DMS53 treated with DMSO at 0.1 percent for 48 hours (cell line): ENCODE measurements around the gene EN1.
A peak's percentile ranks its signal among the peaks of the same experiment; 100 is the strongest.

Experiments used
- DNase-seq: peaks from one replicate; lab custom pipeline; 2025; ENCODE audit not compliant: unreplicated experiment; lab: John Stamatoyannopoulos, UW

EN1 gene

DNA sequence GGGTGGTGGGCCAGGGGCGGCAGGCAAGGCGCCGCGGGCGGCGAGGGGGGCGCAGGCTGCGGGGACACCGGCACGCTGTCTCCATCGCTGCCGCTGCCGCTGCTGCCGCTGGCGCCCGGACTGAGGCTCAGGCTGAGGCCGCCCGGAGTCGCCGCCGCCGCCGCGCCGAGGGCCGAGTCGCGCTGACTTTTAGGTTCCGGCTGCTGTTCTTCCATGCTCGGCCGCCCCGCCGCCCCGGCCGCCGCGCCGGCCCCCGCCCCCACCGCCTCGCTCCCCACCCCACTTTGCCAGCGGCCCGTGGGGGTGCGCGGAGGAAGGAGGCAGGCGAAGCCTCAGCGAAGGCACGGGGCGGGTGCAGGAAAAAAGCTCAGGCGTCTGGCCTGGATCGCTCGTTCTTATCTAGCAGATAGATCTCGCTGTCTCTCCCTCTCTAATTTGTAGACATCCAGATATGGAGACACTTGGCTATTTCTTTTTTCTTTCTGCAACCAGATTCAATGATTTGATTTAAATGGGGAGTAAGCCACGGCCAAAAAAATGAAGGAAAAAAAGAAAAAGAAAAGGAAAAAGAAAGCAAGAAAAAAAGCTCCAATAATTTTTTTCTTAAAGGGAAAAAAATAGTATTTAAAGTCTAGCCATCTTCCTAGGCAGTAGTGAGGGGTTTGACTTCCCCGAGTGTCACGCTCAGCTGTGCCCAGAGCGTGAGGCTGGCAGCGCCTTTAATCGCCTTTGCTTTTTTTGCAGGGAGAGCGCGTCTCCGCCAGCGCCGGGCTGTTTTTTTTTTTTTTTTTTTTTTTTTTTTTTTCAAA lies at the start of gene EN1:
Gene EN1, minus strand, starts transcription at position 696 of the 809 bp plus-strand sequence. Its CDS starts 481 bp downstream, at position 215.
- DNase-seq: no peak

DNA sequence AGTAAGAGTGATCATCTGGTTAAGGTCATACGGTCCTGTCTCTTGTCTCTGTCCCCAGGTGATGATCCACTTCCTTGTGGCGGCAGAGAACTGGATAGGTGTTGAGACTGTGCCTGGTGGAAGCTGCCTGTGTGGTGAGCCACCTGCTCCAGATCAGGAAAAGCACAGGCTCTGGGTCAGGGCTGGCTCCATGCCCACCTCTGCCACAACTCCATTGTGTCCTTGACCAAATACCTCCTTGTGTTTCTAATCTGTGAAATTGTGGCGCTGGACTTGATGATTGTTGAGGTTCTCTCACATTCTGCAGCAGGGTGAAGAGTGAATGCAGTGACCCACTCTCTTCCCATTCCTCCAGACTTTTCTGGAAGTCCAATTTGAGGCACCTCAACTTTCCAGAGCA lies 45.7 kb upstream of the EN1 start:
- DNase-seq: no peak

DNA sequence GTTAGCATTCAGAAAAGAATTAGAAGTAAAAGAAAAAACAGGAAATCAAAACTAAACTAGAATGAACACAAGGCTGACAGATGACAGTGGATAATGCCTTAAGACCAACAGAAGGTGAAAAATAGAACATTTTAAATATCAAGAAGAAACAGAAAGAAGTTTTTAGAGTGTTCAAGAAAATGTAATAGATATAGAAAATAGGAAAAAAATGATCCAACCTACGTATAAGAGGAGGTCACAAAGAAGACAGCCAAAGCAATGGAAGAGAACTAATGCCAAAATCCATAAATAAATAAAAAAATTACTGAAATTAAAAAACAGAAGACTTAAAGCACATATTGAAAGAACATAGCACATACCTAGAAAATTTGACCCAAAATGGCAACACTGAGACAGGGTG lies 42.5 kb upstream of the EN1 start:
- DNase-seq: no peak

DNA sequence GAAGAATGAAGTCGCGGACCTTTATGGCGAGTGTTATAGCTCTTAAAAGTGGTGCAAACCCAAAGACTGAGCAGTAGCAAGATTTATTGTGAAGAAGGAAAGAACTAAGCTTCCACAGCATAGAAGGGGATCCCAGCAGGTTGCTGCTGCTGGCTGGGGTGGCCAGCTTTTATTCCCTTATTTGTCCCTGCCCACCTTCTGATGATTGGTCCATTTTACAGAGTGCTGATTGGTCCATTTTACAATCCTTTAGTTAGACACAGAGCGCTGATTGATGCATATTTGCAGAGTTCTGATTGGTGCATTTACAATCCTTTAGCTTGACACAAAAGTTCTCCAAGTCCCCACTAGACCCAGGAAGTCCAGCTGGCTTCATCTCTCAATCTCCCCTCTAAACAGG lies 36.3 kb upstream of the EN1 start:
- DNase-seq: no peak

DNA sequence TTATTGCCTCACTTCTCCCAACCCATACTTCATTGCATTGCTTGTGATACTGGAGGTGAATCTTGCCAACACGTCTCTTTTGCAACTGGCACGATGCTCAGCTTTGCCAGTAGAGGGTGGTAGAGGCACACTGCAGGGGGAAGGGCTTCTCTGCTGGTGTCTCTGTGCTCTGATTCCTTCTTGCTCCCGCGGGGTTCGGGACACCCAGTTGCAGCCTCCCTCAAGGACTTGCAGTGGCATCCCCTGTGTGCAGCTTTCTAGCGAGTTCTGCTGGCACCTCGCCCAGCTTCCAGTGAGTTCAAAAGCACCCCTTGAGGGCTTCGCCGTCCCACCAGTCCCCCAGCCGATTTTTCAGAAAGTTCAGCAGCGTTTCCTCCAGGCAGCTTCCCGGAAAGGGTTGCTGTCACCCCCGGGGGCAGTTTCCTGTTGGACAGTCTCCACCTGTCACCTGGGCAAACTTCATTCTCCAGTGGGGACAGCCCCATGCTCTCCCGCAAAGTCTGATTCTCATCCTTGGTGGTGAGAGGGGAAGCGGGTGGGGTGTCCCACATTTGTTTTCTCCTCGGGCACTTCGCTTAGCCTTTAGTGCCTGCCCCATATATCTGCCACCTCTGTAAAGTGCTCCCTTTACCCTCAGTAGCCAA lies 35.4 kb upstream of the EN1 start:
- DNase-seq: no peak

DNA sequence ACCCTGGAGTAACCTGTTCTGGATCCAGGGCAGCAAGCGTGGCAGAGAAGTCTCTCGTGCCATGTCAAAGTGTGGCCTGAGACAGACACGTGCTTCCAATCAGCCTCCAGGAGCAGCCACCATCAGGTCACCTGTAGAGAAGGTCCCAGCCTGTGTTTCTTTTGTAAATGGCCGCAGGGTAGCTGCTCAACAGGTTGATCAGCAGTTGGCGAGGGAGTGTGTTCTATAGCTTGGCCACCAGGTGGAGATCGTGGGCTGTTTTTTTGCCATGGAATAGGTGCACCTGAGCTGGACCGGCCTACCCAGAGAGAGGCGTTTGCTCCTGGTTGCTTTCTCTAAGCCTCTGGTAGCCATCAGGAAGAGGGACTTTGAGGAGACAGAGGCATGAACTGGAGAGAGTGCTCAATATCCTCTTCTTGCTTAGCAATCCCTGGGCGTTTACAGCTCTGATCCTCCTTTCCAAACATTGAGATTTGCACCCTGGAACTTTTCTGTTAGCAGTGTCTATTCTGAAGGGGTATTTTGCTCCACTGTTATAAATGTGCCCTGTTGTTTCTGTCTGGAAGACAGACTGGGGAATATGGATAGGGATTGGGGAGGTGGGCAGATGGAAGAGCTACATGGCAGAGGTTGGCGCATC lies 34.2 kb upstream of the EN1 start:
- DNase-seq: peak; percentile 47

DNA sequence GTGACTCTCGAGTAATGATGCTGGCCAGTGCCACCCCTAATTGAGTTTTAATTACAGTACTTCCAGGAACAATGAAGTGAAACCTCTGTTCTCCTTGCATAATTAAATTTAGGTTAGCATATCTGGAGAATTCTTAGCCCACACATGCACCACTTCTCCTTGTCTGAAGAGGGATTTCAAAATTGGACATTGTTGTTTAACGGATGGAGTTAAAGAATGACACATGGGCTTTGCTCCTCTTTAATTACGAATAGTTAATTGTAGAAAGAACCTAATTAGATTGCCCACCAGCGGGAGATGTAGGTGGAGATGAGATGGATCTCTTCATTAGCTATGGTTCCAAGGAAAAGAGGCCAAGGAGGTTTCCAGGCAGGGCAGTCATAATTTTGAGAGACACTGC lies 33.1 kb upstream of the EN1 start:
- DNase-seq: no peak

DNA sequence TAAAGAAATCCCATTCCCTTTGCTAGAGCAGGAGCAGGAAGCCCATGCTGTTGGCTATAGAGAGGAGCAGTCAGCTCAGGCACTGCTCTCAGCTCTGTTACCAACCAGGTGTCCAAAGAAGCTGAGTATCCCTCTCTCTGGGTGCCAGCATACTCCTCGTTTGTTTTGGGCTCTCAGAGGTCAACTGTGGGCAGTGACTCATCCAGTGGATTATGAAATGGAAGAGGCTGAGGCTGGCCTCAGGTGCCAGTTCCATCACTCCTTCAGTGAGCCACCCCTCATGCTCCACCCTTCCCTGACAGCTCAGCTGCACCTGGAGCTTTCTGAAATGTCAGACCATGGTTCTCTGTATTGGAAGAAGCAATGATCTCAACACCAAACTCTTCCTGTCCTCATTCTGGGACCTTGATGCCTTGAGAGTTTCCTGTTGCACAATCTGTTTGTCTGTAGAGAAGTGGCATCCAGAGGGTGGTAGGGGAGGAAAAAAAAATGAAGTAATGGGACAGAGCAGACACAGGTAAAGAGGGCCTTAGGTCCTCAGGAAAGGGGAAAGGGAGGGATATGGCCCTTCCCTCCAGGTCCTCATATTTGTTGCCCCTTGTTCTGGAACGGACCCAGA lies 31.2 kb upstream of the EN1 start:
- no peak for DNase-seq

DNA sequence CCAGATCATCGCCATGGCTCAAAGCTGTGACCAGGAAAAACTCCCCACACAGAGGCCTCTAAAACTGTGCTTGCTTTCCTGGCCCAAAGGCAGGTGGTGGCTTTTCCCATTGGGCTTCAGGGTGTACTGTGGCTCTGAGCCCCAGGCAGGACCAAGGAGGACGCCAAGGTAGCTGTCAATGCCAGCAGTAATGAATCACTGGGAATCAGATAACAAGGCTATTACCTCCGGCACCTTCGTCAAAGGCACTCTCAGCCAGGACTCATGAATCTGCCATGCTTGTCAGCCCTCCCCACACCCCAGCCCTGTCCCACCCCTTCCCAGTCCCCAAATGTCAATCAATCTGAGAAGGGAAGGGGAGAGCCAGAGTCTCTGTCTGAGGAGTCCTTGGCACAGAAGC lies 27.9 kb upstream of the EN1 start:
- DNase-seq: no peak

DNA sequence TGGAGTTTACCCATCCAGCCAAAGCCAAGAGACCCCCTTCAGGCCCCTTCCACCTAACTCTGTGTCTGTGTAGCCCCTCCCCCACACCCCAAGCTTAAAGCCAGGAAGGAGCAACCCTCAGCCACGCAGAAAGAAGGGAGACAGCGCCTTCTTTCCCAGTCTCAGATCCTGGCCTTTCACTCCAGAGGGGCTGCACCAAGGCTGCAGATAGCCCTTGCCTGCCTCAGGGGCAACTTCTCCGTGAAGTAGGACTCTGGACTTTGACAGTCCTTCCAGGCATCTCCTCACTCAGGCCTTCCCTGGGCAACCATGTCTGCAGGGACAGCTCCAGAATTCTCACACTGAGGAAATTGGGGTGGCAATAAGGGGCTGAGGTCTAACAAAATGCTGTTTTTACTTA lies 26.9 kb upstream of the EN1 start:
- no peak for DNase-seq

DNA sequence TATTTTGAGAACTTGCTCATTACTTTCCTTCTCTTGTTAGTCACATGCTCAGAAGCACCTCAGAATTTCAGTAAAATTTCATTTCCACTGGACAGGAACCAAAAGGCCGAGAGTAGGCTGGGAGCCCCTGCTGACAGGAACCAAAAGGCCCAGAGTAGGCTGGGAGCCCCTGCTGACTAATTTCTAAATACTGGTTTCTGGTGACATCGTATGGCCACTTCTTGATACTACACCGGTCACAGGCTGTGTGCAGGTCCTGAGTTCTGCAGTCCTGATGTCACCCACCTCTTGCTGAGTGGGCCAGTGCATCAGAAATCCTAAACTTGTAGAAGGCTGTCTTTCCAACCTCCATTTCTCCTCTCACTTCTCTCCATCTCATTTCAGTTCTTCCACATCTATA lies 17.7 kb upstream of the EN1 start:
- peak; percentile 20 for DNase-seq

DNA sequence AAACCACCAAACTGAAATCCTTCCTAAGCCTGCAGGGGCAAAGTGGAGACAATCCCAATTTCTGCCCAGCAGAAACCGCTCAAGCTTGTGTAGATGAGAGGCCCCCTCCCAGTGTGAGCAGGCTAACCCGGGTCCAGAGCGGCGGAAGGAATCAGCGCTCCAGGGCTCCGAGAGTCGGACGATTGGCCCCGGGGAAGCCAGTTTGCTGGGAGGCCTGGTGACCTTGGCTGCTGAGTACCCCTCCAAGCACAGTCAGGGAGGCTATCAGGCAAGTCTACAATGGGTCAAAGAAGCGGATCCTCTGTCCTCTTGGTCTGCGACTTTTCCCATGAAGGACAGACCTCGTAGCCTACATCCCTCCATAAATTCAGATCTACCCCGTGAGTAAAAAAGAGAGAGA lies 16.8 kb upstream of the EN1 start:
- no peak for DNase-seq

DNA sequence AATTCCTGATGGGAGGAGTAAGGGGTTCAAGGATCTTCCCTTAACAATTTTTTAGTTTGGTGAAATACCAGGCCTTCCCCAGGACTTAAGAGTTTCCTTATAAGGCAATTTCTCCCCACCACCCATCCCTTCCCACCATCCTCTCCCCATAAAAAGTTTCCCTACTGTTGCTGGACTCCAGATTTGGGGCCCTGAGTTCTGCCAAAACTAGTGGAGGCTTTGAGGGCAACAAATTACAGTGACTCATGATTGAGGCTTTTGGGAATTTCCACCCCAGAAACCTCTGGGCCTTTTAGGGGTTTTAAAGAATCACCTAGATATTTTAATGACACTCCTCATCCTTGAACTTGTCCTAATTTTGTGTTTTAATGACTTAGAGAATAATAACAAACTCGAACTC lies 14.3 kb upstream of the EN1 start:
- DNase-seq: no peak

DNA sequence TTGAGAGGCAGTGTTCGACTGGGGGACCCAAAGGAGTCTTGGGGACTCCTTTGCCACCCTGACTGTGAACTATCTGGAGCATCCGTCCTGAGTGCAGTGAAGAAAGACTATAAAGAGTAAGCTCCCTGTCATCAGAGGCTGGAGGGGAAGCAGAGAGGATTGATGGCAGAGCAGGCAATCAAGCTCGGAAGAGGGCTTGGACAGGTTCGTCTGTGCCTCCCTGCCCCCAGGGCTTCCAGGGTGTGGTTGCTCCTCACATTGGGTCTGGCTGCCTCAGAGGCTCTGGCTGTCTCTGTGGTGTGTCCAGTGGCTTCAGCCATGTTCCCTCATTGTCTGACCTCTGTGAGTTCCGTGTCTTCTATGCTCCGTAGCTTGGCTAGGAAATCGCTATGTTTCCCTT lies 13.8 kb upstream of the EN1 start:
- no peak for DNase-seq

DNA sequence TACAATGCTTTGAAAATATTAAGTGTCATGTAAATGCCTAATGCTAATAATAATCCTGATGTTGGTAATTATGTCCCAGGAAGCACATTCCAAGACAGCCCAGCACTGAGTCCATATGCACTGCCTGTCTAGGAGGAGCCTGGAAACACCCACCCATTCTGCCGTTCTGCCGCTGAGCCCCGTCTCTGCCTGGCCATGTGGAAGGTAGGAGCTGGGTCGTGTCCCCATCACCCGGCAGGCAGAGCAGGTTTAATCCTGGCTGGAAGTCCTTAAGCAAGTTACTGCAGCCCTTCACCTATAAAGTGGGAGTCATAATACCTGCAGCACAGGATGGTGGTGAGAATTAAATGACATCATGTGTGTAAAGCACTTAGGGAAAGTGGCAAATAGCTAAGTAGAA lies 13.1 kb upstream of the EN1 start:
- no peak for DNase-seq

DNA sequence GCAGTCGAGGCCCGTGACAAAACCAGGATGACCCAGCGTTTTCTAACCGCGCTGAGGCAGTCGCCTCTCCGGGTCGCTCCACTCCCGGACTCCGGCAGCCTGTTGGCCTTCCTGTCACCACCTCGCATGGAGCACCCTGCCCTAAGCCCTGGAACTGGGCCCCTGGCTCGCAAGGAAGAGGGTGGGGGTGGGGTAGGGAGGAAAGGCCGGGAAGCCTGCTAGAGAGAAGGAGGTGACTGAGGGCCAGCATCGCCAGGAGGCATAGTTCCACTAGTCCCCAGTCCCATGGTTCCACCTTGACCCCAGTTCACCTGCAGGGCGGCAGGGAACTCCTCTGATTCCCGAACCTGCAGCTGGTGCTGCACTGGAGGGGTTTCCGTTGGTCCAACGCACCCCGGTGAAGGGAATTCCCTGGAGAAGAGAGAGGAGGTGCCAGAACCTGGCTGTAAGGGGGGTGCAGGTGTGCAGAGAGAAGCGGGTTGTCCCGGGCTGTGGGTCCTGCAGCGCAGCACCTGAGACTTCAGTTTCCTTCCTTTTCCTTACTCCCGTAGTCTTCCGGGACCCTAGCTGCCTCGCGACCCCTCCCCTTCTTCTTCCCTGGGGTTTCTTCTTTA lies 11.8 kb upstream of the EN1 start:
- no peak for DNase-seq

DNA sequence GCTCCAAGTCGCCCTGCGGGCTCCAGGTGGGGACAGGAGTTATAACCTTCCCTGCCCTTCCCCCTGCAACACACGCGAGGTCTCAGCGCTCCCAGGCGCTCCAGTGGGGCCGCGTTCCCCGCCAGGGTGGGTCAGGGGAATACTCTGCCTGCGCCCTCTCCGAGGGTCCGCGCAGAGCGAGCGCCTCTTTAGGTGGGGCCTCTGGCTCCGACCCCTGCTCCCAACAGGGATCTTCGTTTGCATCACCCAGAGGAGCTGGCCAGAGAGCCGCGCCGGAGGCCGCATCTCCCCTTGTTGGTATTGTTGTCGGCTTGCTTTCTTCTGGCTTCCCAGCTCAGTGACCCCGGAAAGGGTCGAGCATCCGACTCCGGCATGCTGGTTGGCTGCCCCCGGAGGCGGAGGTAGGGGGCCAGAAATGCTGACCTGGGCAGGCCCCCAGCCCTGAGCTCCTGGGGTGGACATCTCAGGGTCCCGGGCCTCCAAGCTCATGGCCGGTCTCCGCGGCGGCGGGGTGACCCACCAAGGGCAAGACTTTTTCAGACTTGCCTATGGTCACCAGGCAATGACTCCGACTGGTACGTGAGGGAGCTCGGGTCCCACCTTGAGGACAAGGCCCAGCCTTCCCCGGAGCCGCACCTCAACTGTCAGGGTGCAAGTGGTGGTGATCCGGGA lies 11.2 kb upstream of the EN1 start:
- no peak for DNase-seq

DNA sequence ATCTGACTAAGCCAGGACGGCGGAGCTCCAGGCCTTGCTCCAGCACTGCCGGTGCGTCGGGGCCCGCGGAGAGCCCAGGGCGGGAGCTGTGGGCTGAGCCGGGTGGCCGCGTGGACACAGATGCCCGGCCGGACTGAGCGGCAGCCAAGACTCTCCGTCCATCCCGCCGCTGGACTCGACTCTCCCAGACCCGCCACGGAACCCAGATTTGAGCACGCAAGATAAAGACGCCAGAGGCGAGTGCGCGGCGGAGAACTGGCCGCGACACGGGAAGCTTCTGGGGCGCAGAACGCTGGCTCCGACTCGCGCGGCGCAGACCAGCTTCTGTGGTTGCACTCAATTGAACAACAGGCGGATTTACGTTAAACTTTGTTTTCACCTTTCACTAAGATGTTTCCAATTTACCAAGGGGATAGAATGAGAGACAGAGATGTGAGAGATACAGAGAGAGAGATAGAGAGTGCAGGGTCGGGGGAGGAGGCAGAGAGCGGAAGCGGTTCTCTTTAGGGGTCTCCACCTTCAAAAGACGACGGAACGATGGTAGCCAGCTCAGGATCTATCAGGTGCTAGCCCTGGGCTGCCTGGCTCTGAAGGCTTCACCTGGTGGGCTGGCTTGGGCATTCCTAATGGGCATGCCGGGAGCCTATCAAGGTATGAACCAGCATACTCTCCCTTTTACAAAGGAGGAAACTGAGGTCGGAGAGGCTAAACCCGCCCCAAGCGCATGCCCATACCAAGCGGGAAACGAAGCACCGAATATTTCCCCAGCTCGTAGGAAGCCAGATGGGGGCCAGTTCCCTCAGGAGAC lies 10.4 kb upstream of the EN1 start:
- DNase-seq: no peak

DNA sequence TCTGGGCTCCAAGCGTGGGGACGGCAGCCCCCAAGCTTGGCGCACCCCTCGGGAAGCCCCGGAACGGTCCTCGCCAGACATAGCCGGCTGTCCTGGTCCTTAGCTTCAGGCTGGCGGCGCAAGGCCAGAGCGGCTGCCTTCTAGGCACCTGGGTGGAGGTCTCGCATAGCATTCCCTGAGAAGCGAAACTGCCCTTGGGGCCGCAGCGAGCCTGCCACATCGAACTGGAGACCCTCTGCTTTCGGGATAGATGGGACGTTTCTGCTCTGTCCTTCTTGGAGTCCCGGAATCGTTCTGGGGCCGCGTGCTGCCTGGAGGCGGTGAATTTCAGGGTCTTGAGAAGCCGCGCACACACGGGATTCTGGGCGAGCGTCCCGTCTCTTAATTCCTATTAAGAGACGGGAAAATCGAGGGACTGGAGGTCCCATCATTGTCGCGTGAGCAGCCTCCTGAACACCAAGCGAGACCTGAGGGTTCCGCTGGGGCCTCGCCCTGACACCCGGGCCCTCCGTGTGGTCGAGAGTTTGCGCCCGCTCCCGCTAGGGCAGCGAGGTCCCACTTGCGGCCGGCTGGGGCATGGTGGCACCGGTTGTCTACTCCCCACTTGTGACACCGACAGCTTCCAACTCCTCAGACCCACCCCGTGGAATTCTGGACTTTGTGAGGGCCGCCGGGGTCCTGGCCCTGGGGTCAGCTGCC lies 9.7 kb upstream of the EN1 start:
- no peak for DNase-seq
